ENCODE measurements around the gene HOXD9. TPM values are rescaled to one million over a fixed set of nuclear protein-coding genes. Genes with fewer than 3 reads are reported as not detected.

HOXD9 gene
- polyA plus RNA-seq, 1 experiment = 1.8 TPM

- Histone ChIP-seq H3K36me3 (ENCODE audit: control insufficient read depth, insufficient read depth, low read length) (no peaks in the 10 kb centered on the region), H3K4me3 (ENCODE audit: low read depth, low read length) (no peak overlapping the region), H3K27me3 (ENCODE audit: control insufficient read depth, insufficient read depth, low read length) (peaks cover 12% of the 10 kb centered on the region)
- no peak for TF ChIP-seq CTCF (IDR thresholded peaks at IDR 0.05; ENCODE audit: insufficient read depth, low read depth, low read length)
- ChIA-PET POLR2A (no interaction called here), CTCF (interaction anchor here (0.6 to 4.9 kb wide), 5 partner anchors 15 to 535 kb away, joined by 3 to 13 read pairs (median 4); no protein-coding TSS in a partner anchor)
- no peak for DNase-seq (ENCODE audit: low read depth)
Measured at GRCh38 chr2:176102309-176102866, 20.1 kb upstream of the HOXD9 start.

- Histone ChIP-seq H3K4me3 (ENCODE audit: low read depth, low read length) (no peak overlapping the region), H3K27me3 (ENCODE audit: control insufficient read depth, insufficient read depth, low read length) (peaks cover 9% of the 10 kb centered on the region), H3K36me3 (ENCODE audit: control insufficient read depth, insufficient read depth, low read length) (no peaks in the 10 kb centered on the region)
- CTCF ChIA-PET = interaction anchor here (1.2 to 4.9 kb wide), 4 partner anchors 15 to 24 kb away, joined by 3 to 13 read pairs (median 6); no protein-coding TSS in a partner anchor
- DNase-seq (ENCODE audit: low read depth) = no peak
- no peak for TF ChIP-seq CTCF (IDR thresholded peaks at IDR 0.05; ENCODE audit: insufficient read depth, low read depth, low read length)
- POLR2A ChIA-PET = no interaction called here
Measured at GRCh38 chr2:176103194-176103593, 19.3 kb upstream of the HOXD9 start.

GRCh38 chr2:176103742-176104315 lies 18.7 kb upstream of the HOXD9 start:
- CTCF ChIA-PET = interaction anchor here (0.5 to 4.9 kb wide), 8 partner anchors 16 to 850 kb away, joined by 4 to 13 read pairs (median 6); no protein-coding TSS in a partner anchor
- POLR2A ChIA-PET = no interaction called here
- peak overlapping the region; percentile 54 for H3K4me3 ChIP-seq (ENCODE audit: low read depth, low read length)
- DNase-seq (ENCODE audit: low read depth) = no peak
- peaks cover under 1% of the 10 kb centered on the region; the same call in 1 of the 2 replicates for H3K36me3 ChIP-seq (ENCODE audit: control insufficient read depth, insufficient read depth, low read length)
- TF ChIP-seq CTCF (IDR thresholded peaks at IDR 0.05; ENCODE audit: insufficient read depth, low read depth, low read length) = no peak
- H3K27me3 ChIP-seq (ENCODE audit: control insufficient read depth, insufficient read depth, low read length) = peaks cover 5% of the 10 kb centered on the region

GRCh38 chr2:176104316-176105077 lies 18.0 kb upstream of the HOXD9 start:
- POLR2A ChIA-PET = no interaction called here
- Histone ChIP-seq H3K4me3 (ENCODE audit: low read depth, low read length) (peak overlapping the region; percentile 54), H3K36me3 (ENCODE audit: control insufficient read depth, insufficient read depth, low read length) (peaks cover 1% of the 10 kb centered on the region; the same call in 1 of the 2 replicates), H3K27me3 (ENCODE audit: control insufficient read depth, insufficient read depth, low read length) (peaks cover 5% of the 10 kb centered on the region)
- TF ChIP-seq CTCF (IDR thresholded peaks at IDR 0.05; ENCODE audit: insufficient read depth, low read depth, low read length) = 0 out of 2 replicates have a peak, but pooled peaks have one; percentile 8
- DNase-seq (ENCODE audit: low read depth) = peak; percentile 84
- CTCF ChIA-PET = interaction anchor here (0.5 to 4.9 kb wide), 11 partner anchors 8 to 853 kb away, joined by 3 to 13 read pairs (median 5); no protein-coding TSS in a partner anchor

All from BJ (cell line).